Bronchial epithelial cell (primary cell): Measurements from ENCODE around the gene TMEM260. TPM values are rescaled to one million over a fixed set of nuclear protein-coding genes. Genes with fewer than 3 reads are reported as not detected.
A peak's percentile ranks its signal among the peaks of the same experiment; 100 is the strongest.

Source experiments
- DNase-seq: peaks from one replicate; pipeline ENCODE4 v3.0.0-alpha.2; 2010; ENCODE audit warnings: low read depth
- FAIRE-seq: peaks from 2 replicates; lab custom pipeline; 2011; peaks lifted over from hg19 to GRCh38; lab: Jason Lieb, UNC
- H3K27me3 ChIP-seq: 2 replicates; pipeline ENCODE4 v1.5.1; 2011; ENCODE audit warnings: low read length; ENCODE audit not compliant: control insufficient read depth, insufficient read depth
- H3K36me3 ChIP-seq: 2 replicates; pipeline ENCODE4 v1.5.1; 2011; ENCODE audit warnings: low read length; ENCODE audit not compliant: control insufficient read depth, insufficient read depth
- H3K4me3 ChIP-seq: 2 replicates; pipeline ENCODE4 v1.5.1; 2011; ENCODE audit warnings: mild to moderate bottlenecking, low read depth, low read length, control low read depth
- total RNA-seq: library from RNA; depleted of rRNA; stranded (reverse); fragments of >200 nt; gene quantifications from 2 replicates; pipeline ENCODE4 v1.2.1, GENCODE V29; 2014
- TF ChIP-seq, protein P1 (sequence below): IDR thresholded peaks from 2 replicates; pipeline ENCODE4 v1.5.1; 2011; ENCODE audit warnings: mild to moderate bottlenecking, moderate library complexity, low read length, control low read depth, inconsistent platforms; ENCODE audit not compliant: insufficient read depth, severe bottlenecking

TMEM260 gene
- total RNA-seq, 1 donor from 2014 or later = 19.5 TPM

DNA sequence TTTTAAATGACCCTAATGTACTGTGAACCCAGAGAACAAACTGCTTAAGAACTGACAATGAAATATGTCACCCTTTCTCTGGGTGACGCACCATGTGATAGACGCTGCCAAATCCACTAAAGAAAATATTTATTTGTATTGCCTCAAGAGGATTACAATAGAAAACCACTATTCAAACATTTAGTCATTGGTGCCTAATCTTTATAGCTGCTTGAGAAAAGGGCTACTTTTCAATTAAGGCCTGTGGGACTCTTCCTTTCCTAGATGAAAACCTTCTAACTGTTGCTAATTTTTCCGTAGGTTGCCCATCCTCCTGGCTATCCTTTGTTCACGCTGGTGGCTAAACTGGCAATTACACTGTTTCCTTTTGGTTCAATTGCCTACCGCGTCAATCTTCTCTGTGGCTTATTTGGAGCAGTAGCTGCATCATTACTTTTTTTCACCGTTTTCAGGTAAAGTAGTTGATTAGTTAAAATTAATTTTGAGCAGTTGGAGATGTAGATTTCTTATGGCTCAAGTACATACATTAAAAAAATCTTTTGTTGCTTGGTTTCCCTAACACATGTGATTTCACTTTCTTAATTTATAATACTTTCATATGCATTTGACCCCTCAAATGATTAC, 6.0 kb downstream of the TMEM260 start:
- FAIRE-seq = peak; percentile 55
- TF ChIP-seq, protein P1, sequence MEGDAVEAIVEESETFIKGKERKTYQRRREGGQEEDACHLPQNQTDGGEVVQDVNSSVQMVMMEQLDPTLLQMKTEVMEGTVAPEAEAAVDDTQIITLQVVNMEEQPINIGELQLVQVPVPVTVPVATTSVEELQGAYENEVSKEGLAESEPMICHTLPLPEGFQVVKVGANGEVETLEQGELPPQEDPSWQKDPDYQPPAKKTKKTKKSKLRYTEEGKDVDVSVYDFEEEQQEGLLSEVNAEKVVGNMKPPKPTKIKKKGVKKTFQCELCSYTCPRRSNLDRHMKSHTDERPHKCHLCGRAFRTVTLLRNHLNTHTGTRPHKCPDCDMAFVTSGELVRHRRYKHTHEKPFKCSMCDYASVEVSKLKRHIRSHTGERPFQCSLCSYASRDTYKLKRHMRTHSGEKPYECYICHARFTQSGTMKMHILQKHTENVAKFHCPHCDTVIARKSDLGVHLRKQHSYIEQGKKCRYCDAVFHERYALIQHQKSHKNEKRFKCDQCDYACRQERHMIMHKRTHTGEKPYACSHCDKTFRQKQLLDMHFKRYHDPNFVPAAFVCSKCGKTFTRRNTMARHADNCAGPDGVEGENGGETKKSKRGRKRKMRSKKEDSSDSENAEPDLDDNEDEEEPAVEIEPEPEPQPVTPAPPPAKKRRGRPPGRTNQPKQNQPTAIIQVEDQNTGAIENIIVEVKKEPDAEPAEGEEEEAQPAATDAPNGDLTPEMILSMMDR = no peak
- Histone ChIP-seq H3K36me3 (peaks cover 2% of the 10 kb centered on the region), H3K27me3 (no peaks in the 10 kb centered on the region), H3K4me3 (no peak overlapping the region)
- peak; percentile 77 for DNase-seq

DNA sequence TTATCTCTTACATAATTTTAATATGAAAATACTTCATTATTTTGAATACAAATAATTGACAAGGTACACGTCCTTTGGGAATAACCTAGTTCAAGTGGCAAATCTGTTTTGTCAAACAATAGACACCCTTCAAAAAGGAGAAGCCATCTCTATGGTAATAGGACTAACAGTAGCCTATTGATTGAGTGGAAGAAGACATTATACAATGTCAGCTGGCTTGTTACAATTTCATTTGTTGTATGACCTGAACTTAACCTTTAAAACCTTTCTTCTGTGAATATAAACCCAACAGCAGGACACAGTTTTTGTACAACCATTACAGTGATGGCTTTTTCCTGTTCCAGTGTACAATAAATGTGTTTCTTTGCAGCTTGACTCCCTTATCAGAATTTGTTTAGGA, 8.1 kb downstream of the TMEM260 start:
- H3K27me3 ChIP-seq = no peaks in the 10 kb centered on the region
- H3K36me3 ChIP-seq = peaks cover 2% of the 10 kb centered on the region
- no peak overlapping the region for H3K4me3 ChIP-seq
- FAIRE-seq = no peak
- TF ChIP-seq, protein P1 = no peak
- no peak for DNase-seq

DNA sequence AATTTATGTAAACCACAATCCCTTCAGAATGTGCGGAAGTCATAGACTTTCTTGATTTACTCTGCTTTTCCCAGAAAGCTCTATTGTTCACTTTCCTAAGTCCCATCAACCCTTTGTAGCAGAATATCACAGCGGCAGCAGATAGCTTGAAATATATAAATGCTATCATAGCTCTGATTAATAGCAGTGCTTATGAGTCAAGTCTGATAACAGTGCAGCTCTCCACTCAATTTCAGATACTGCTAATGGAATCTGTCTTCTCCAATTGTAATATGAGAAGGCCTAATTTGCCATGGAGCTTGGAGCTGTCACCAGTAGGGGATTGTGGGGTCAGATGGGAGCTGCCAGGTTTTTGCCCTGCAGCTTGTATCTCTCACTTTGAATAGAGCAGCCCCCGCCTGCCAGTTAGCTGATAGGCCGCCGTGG, 10.9 kb downstream of the TMEM260 start:
- FAIRE-seq (no peak), DNase-seq (no peak)
- Histone ChIP-seq H3K27me3 (no peaks in the 10 kb centered on the region), H3K4me3 (no peak overlapping the region), H3K36me3 (peaks cover 2% of the 10 kb centered on the region)
- TF ChIP-seq, protein P1 = no peak

DNA sequence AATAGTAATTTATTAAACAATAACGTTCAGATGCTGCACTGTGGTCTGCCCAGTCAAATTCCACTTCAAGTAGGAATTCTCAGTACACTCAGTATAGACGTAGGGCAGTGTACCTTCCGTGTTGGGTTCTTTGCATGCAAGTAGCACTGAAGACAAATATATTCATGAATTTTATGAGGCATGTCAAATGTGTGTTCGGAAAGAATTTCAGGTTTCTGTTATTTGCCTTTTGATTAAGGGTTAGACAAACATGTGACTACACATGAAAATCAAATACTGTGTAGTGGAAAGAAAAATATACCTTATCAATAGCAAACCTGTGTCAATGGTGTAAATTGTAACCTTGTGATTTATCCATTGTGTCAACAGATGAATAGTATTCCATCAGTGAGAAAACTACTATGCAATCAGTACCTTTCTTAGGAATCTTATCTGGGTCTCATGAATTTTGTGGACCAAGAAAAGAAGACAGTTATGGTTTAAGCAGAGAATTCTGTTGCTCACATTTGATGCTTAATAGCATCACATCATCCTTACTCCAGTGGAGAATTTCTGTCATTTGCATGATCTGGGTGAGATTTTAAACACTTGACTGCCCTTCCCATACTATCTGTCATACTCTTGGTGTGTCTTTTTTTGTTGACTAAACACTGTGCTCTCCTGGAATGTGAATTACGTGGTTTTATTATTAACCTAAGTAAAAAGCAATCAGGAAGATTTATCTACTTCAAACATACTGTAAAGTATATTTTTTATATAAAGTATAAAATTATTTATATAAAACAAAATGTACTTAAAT, 13.3 kb downstream of the TMEM260 start:
- FAIRE-seq (no peak), DNase-seq (no peak)
- no peak overlapping the region for H3K4me3 ChIP-seq
- TF ChIP-seq, protein P1 = no peak
- peaks cover 1% of the 10 kb centered on the region for H3K36me3 ChIP-seq
- H3K27me3 ChIP-seq = no peaks in the 10 kb centered on the region

DNA sequence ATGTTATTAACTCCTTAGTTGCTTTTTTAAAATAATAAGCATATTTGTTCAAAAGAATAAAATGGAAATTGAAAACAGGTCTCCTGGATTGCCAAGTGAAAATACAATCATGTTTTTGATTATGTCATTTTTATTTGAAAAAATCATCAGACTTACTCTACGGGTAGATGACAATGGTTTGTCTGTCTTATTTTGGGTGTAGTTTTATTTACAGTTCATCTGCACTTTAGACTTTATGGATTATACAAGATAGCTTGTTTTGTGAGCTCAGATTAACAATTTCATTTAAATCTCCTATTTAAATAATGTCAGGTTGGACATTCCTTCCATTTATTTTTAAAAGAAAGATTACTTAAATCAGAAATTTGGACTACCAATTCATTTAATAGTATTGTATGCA, 14.8 kb downstream of the TMEM260 start:
- H3K4me3 ChIP-seq = no peak overlapping the region
- H3K27me3 ChIP-seq = no peaks in the 10 kb centered on the region
- TF ChIP-seq, protein P1 = no peak
- H3K36me3 ChIP-seq = peaks cover 3% of the 10 kb centered on the region
- DNase-seq = no peak
- FAIRE-seq = no peak
